NCI-H2171 treated with DMSO at 0.1 percent for 48 hours (cell line): Measurements from ENCODE around the gene TFE3.
A peak's percentile ranks its signal among the peaks of the same experiment; 100 is the strongest.

Source experiments
- DNase-seq: peaks from one replicate; lab custom pipeline; 2025; lab: John Stamatoyannopoulos, UW

TFE3 gene

GRCh38 chrX:49061490-49061889 is 18.3 kb upstream of the TFE3 start:
- DNase-seq = no peak

GRCh38 chrX:49060914-49061313 is 17.8 kb upstream of the TFE3 start:
- no peak for DNase-seq

GRCh38 chrX:49059681-49060085 is 16.5 kb upstream of the TFE3 start:
- DNase-seq = no peak

GRCh38 chrX:49059201-49059600 is 16.0 kb upstream of the TFE3 start:
- DNase-seq = no peak

- DNase-seq = no peak
Measured at GRCh38 chrX:49058794-49059193, 15.6 kb upstream of the TFE3 start, which contains the start of gene CCDC120. CCDC120 (plus strand) TSS chrX:49058999; CDS start chrX:49062042, 3,043 bp downstream.

- no peak for DNase-seq
Measured at GRCh38 chrX:49054073-49054762, 11.1 kb upstream of the TFE3 start.

GRCh38 chrX:49053223-49054072 is 10.3 kb upstream of the TFE3 start:
- DNase-seq = peak; percentile 72

- no peak for DNase-seq
Measured at GRCh38 chrX:49043987-49044281, 777 bp upstream of the TFE3 start.

GRCh38 chrX:49042581-49043219 is 457 bp downstream of the TFE3 start:
- no peak for DNase-seq

- no peak for DNase-seq
Measured at GRCh38 chrX:49041744-49042580, 1.2 kb downstream of the TFE3 start.

- DNase-seq = no peak
Measured at GRCh38 chrX:49040376-49040955, 2.7 kb downstream of the TFE3 start.

GRCh38 chrX:49039598-49040375 is 3.4 kb downstream of the TFE3 start:
- DNase-seq = peak; percentile 73

GRCh38 chrX:49037883-49038475 is 5.2 kb downstream of the TFE3 start:
- DNase-seq = no peak

- no peak for DNase-seq
Measured at GRCh38 chrX:49030283-49030682, 12.9 kb downstream of the TFE3 start.

- no peak for DNase-seq
Measured at GRCh38 chrX:49029876-49030275, 13.3 kb downstream of the TFE3 start.

- DNase-seq = no peak
Measured at GRCh38 chrX:49019599-49020249, 23.4 kb downstream of the TFE3 start.

- no peak for DNase-seq
Measured at GRCh38 chrX:49019050-49019449, 24.1 kb downstream of the TFE3 start.

- DNase-seq = no peak
Measured at GRCh38 chrX:49003696-49004095, 39.5 kb downstream of the TFE3 start.

GRCh38 chrX:49002091-49002935 is 40.8 kb downstream of the TFE3 start, which contains the start of gene GRIPAP1:
GRIPAP1 (minus strand) TSS chrX:49002264; CDS start chrX:49002229, 35 bp downstream.
- DNase-seq = peak; percentile 85
